ENCODE measurements around the gene DEPP1. TPM values are rescaled to one million over a fixed set of nuclear protein-coding genes. Genes with fewer than 3 reads are reported as not detected.

The DEPP1 gene
- total and polyA plus RNA-seq, 9 donors, result 12.5 to 44.6 (median 26.0) TPM

GRCh38 chr10:44980309-44981171, 1.9 kb upstream of the DEPP1 start:
- Histone ChIP-seq H3K4me3 (ENCODE audit: low read length) (no peak overlapping the region), H3K27me3 (ENCODE audit: control insufficient read depth, insufficient read depth, low read length) (no peaks in the 10 kb centered on the region), H3K4me1 (ENCODE audit: control insufficient read depth, insufficient read depth, low read length) (peaks cover 74% of the 10 kb centered on the region), H3K9me3 (replicated peaks; ENCODE audit: control insufficient read depth, low read depth, low read length) (no peaks in the 10 kb centered on the region), H3K36me3 (ENCODE audit: control insufficient read depth, insufficient read depth, low read length) (peaks cover 48% of the 10 kb centered on the region), H3K27ac (ENCODE audit: low read length) (peak overlapping the region; percentile 84)
- 84% methylated on average over 12 of the region's 14 CpGs for whole genome bisulfite sequencing (ENCODE audit: insufficient coverage)
- no peak for DNase-seq

- peaks cover 39% of the 10 kb centered on the region for H3K36me3 ChIP-seq (ENCODE audit: control insufficient read depth, insufficient read depth, low read length)
- peak overlapping the region; percentile 87 for H3K27ac ChIP-seq (ENCODE audit: low read length)
- H3K4me3 ChIP-seq (ENCODE audit: low read length), result no peak overlapping the region
- no peaks in the 10 kb centered on the region for H3K27me3 ChIP-seq (ENCODE audit: control insufficient read depth, insufficient read depth, low read length)
- DNase-seq, result no peak
- H3K9me3 ChIP-seq (replicated peaks; ENCODE audit: control insufficient read depth, low read depth, low read length), result no peaks in the 10 kb centered on the region
- WGBS (ENCODE audit: insufficient coverage), result 85% methylated on average over 11 of the region's 13 CpGs
- H3K4me1 ChIP-seq (ENCODE audit: control insufficient read depth, insufficient read depth, low read length), result peaks cover 81% of the 10 kb centered on the region
Observed at GRCh38 chr10:44979281-44980191, 927 bp upstream of the DEPP1 start.

- no CpG with 5 or more reads among the region's 4 CpGs for WGBS (ENCODE audit: insufficient coverage)
- peaks cover 92% of the 10 kb centered on the region for H3K4me1 ChIP-seq (ENCODE audit: control insufficient read depth, insufficient read depth, low read length)
Observed at GRCh38 chr10:44978213-44978569, 418 bp downstream of the DEPP1 start.

GRCh38 chr10:44977287-44978212, 1.1 kb downstream of the DEPP1 start:
- Histone ChIP-seq H3K36me3 (ENCODE audit: control insufficient read depth, insufficient read depth, low read length) (peaks cover 34% of the 10 kb centered on the region), H3K4me3 (ENCODE audit: low read length) (peak overlapping the region; percentile 55), H3K9me3 (replicated peaks; ENCODE audit: control insufficient read depth, low read depth, low read length) (no peaks in the 10 kb centered on the region), H3K27ac (ENCODE audit: low read length) (peak overlapping the region; percentile 89), H3K4me1 (ENCODE audit: control insufficient read depth, insufficient read depth, low read length) (peaks cover 95% of the 10 kb centered on the region), H3K27me3 (ENCODE audit: control insufficient read depth, insufficient read depth, low read length) (no peaks in the 10 kb centered on the region)
- WGBS (ENCODE audit: insufficient coverage), result 77% methylated on average over 25 of the region's 25 CpGs
- no peak for DNase-seq

More at GRCh38 chr10:44978213-44978569, 418 bp downstream of the DEPP1 start:
- Histone ChIP-seq H3K4me3 (ENCODE audit: low read length) (peak overlapping the region; percentile 55), H3K27me3 (ENCODE audit: control insufficient read depth, insufficient read depth, low read length) (no peaks in the 10 kb centered on the region), H3K27ac (ENCODE audit: low read length) (peak overlapping the region; percentile 89), H3K36me3 (ENCODE audit: control insufficient read depth, insufficient read depth, low read length) (peaks cover 32% of the 10 kb centered on the region), H3K9me3 (replicated peaks; ENCODE audit: control insufficient read depth, low read depth, low read length) (no peaks in the 10 kb centered on the region)
- DNase-seq, result no peak

GRCh38 chr10:44976352-44977198, 2.0 kb downstream of the DEPP1 start:
- 60% methylated on average over 3 of the region's 9 CpGs for WGBS (ENCODE audit: insufficient coverage)
- peaks cover 38% of the 10 kb centered on the region for H3K36me3 ChIP-seq (ENCODE audit: control insufficient read depth, insufficient read depth, low read length)
- DNase-seq, result no peak
- peaks cover 95% of the 10 kb centered on the region for H3K4me1 ChIP-seq (ENCODE audit: control insufficient read depth, insufficient read depth, low read length)
- no peaks in the 10 kb centered on the region for H3K9me3 ChIP-seq (replicated peaks; ENCODE audit: control insufficient read depth, low read depth, low read length)
- peak overlapping the region; percentile 37 for H3K27ac ChIP-seq (ENCODE audit: low read length)
- H3K27me3 ChIP-seq (ENCODE audit: control insufficient read depth, insufficient read depth, low read length), result no peaks in the 10 kb centered on the region
- peak overlapping the region; percentile 55 for H3K4me3 ChIP-seq (ENCODE audit: low read length)

DNA sequence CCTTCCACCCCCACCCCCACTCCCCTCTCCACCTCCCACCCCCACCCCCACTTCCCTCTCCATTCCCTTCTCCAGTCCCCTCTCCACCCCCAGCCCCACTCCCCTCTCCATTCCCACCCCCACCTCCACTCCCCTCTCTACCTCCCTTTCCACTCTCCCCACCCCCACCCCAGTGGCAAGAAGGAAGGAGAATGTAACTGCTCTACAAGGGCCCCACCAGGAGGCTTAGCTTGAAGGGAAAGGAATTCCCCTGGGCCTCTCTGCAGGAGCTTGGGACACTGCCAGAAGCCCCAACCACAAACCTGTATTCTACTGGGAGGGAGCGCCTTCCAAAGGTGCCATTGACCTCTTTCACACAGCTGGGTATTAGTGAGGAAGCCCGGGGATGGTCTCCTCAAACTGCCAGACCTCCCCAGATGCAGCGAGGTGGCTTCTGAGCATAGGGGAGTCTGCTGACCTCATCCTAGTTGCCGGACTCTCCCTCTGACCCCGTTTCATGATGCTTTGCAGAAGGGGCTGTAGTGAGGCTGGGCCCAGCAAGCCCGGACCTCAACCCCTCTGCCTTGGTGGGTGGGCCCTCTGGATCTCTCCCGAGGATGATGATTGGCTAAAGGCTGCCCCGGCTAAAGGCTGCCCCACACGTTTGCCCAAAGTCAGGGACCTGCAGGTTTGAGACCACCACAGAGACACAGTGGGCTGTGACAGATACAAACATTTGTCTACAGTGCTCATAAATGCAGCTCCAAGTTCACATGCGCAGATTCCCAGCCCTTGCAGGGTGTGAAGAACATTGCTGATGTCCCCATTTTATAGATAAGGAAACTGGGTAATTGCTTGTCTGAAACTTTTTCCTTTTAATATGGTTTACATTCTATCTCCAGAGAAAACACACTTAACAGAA, 2.9 kb downstream of the DEPP1 start:
- Histone ChIP-seq H3K4me3 (ENCODE audit: low read length) (peak overlapping the region; percentile 15), H3K36me3 (ENCODE audit: control insufficient read depth, insufficient read depth, low read length) (peaks cover 47% of the 10 kb centered on the region), H3K27me3 (ENCODE audit: control insufficient read depth, insufficient read depth, low read length) (no peaks in the 10 kb centered on the region), H3K27ac (ENCODE audit: low read length) (peak overlapping the region; percentile 37), H3K4me1 (ENCODE audit: control insufficient read depth, insufficient read depth, low read length) (peaks cover 89% of the 10 kb centered on the region), H3K9me3 (replicated peaks; ENCODE audit: control insufficient read depth, low read depth, low read length) (no peaks in the 10 kb centered on the region)
- WGBS (ENCODE audit: insufficient coverage), result 43% methylated on average over 5 of the region's 10 CpGs
- DNase-seq, result peak; percentile 69

DNA sequence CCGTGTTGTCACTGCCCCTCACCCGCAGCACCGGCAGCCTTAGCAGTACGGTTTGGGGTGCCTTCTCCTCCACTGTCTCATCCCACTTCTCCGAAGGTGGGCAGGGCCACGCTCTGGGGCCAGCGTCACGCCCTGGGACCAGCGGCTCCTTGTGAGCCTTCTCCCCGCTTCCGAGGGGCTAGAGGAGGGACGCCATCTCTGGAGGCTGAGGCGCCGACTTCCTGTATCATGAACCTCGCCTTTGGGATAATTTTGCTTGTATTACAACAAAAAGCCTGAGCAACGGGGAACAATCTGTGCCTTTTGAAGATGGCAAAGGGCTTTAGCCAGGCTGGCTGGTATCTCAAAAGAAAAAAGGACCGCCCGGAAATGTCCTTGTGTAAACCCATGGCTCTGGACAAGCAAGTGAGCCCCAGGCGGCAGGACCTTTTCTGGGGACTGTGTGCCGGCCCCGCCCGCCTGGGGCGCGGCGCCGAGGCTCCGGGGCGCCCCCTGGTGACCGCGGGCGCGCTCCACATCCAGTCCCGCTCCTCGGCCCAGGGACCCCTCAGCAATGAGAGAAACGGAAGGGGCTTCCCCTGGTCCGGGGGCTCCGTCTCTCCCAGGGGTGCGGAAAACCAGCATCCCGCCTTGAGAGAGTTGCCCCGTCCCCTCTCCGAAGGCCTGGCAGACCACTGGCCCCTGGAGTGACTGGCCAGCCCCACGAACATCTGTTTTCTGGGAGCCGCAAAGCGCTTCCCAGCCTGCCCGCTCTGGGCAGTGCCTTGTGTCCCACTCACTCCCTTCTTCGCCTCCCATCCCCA, 3.8 kb downstream of the DEPP1 start:
- 4% methylated on average over 39 of the region's 46 CpGs for WGBS (ENCODE audit: insufficient coverage)
- peaks cover 83% of the 10 kb centered on the region for H3K4me1 ChIP-seq (ENCODE audit: control insufficient read depth, insufficient read depth, low read length)
- DNase-seq, result peak; percentile 77
- H3K4me3 ChIP-seq (ENCODE audit: low read length), result peak overlapping the region; percentile 35
- H3K27me3 ChIP-seq (ENCODE audit: control insufficient read depth, insufficient read depth, low read length), result no peaks in the 10 kb centered on the region
- H3K36me3 ChIP-seq (ENCODE audit: control insufficient read depth, insufficient read depth, low read length), result peaks cover 56% of the 10 kb centered on the region
- peak overlapping the region; percentile 75 for H3K27ac ChIP-seq (ENCODE audit: low read length)
- no peaks in the 10 kb centered on the region for H3K9me3 ChIP-seq (replicated peaks; ENCODE audit: control insufficient read depth, low read depth, low read length)

GRCh38 chr10:44974082-44974627, 4.5 kb downstream of the DEPP1 start:
- Histone ChIP-seq H3K9me3 (replicated peaks; ENCODE audit: control insufficient read depth, low read depth, low read length) (no peaks in the 10 kb centered on the region), H3K4me3 (ENCODE audit: low read length) (no peak overlapping the region), H3K27ac (ENCODE audit: low read length) (peak overlapping the region; percentile 59), H3K27me3 (ENCODE audit: control insufficient read depth, insufficient read depth, low read length) (no peaks in the 10 kb centered on the region), H3K4me1 (ENCODE audit: control insufficient read depth, insufficient read depth, low read length) (peaks cover 83% of the 10 kb centered on the region), H3K36me3 (ENCODE audit: control insufficient read depth, insufficient read depth, low read length) (peaks cover 62% of the 10 kb centered on the region)
- 42% methylated on average over 6 of the region's 7 CpGs for WGBS (ENCODE audit: insufficient coverage)
- no peak for DNase-seq
